ENCODE measurements around the gene NBEA. TPM values are rescaled to one million over a fixed set of nuclear protein-coding genes. Genes with fewer than 3 reads are reported as not detected.

The NBEA gene
- polyA plus RNA-seq, 1 experiment, result 1.3 TPM

DNA sequence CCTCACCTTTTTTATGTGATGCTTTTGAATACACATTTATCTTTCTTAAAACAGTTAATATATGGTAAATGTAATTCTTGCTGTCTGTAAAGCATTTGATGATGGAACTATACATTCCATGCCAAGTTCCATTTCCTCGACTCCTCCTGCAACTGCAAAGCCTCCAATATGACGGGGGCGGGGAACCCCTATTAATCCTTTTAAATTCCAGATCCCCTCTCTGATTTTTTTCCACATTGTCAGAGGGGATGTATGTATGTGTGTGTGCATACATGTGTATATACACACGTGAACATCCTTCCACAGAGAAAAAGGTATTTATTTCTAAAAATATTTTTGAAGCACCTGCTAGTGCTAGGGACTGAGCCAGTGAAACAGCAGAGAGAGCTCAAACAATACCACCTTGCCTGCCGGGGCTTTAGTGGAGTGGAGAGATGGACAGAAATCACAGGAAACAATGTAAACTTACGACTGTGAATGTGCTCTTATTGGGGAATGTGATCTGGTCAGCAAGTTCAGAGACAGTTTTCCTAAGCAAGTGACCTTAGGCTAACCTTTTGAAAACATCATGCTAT, 559.7 kb downstream of the NBEA start:
- Histone ChIP-seq H3K27me3 (ENCODE audit: control insufficient read depth, insufficient read depth, low read length) (no peaks in the 10 kb centered on the region), H3K4me3 (ENCODE audit: low read depth, low read length) (no peak overlapping the region), H3K27ac (ENCODE audit: low read depth, low read length) (no peak overlapping the region), H3K9me3 (ENCODE audit: control insufficient read depth, insufficient read depth, low read length) (no peaks in the 10 kb centered on the region)
- no peak for DNase-seq (ENCODE audit: low read depth, low spot score)
- TF ChIP-seq, protein P1, sequence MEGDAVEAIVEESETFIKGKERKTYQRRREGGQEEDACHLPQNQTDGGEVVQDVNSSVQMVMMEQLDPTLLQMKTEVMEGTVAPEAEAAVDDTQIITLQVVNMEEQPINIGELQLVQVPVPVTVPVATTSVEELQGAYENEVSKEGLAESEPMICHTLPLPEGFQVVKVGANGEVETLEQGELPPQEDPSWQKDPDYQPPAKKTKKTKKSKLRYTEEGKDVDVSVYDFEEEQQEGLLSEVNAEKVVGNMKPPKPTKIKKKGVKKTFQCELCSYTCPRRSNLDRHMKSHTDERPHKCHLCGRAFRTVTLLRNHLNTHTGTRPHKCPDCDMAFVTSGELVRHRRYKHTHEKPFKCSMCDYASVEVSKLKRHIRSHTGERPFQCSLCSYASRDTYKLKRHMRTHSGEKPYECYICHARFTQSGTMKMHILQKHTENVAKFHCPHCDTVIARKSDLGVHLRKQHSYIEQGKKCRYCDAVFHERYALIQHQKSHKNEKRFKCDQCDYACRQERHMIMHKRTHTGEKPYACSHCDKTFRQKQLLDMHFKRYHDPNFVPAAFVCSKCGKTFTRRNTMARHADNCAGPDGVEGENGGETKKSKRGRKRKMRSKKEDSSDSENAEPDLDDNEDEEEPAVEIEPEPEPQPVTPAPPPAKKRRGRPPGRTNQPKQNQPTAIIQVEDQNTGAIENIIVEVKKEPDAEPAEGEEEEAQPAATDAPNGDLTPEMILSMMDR (IDR thresholded peaks at IDR 0.05; ENCODE audit: low read depth, low read length), result no peak
- ChIA-PET POLR2A (no interaction called here), CTCF (no interaction called here)

DNA sequence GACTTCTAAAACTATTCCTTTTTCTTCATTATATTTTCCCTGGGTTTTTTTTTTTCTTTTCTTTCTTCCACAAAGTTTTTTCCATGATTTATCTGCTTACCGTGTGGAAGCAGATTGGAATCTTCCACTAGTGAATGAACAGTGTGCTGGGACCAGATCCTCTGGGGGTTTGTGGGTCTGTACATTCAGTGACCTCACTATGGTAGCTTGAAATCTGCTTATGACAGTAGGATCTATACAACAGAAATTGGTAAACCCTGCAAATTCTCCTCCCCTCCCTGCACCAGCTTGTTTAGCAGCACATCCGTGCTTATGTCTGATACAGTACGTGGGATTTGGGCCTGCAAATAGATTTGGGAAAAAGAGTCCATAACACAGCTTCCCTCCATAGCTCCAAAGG, 560.4 kb downstream of the NBEA start:
- Histone ChIP-seq H3K27me3 (ENCODE audit: control insufficient read depth, insufficient read depth, low read length) (no peaks in the 10 kb centered on the region), H3K9me3 (ENCODE audit: control insufficient read depth, insufficient read depth, low read length) (no peaks in the 10 kb centered on the region), H3K27ac (ENCODE audit: low read depth, low read length) (no peak overlapping the region), H3K4me3 (ENCODE audit: low read depth, low read length) (no peak overlapping the region)
- CTCF ChIA-PET, result no interaction called here
- DNase-seq (ENCODE audit: low read depth, low spot score), result no peak
- POLR2A ChIA-PET, result no interaction called here
- TF ChIP-seq, protein P1 (IDR thresholded peaks at IDR 0.05; ENCODE audit: low read depth, low read length), result no peak

DNA sequence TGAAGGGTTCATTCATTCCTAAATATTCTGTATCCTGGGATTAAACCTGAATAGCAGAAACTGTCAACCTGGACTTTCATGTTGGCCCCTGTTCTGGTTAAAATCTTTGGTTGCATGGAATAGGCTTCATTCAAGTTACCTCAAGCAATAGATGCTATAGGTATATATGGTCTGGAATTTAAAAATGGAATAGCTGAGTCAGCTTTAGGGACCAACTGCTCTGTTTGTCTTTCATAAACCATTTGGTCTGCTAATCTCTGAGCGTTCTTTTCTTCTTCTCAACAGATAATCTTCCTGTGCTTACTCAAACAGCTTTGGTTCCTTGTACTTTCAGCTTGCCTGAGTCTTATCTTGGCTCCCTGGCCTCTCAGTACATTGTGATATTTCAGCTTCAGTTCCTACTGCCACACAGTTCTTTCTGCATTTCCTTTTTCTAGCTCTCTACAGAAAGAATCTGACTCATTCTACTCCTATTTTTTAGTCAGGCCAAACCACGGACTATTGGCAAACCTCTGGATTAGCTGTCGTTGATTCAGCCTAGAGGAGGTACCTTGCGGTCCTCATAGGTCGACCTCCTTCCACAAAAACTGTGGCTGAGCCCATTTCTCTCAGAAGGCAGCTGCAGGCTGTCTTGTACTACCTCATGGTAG, 570.3 kb downstream of the NBEA start:
- Histone ChIP-seq H3K4me3 (ENCODE audit: low read depth, low read length) (no peak overlapping the region), H3K9me3 (ENCODE audit: control insufficient read depth, insufficient read depth, low read length) (no peaks in the 10 kb centered on the region), H3K27ac (ENCODE audit: low read depth, low read length) (no peak overlapping the region), H3K27me3 (ENCODE audit: control insufficient read depth, insufficient read depth, low read length) (no peaks in the 10 kb centered on the region)
- peak; percentile 16 for DNase-seq (ENCODE audit: low read depth, low spot score)
- TF ChIP-seq, protein P1 (IDR thresholded peaks at IDR 0.05; ENCODE audit: low read depth, low read length), result no peak
- ChIA-PET CTCF (no interaction called here), POLR2A (no interaction called here)

GRCh38 chr13:35514061-35514477, 572.0 kb downstream of the NBEA start:
- DNase-seq (ENCODE audit: low read depth, low spot score), result no peak
- H3K4me3 ChIP-seq (ENCODE audit: low read depth, low read length), result no peak overlapping the region
- TF ChIP-seq, protein P1 (IDR thresholded peaks at IDR 0.05; ENCODE audit: low read depth, low read length), result no peak
- CTCF ChIA-PET, result no interaction called here
- H3K27ac ChIP-seq (ENCODE audit: low read depth, low read length), result no peak overlapping the region
- no peaks in the 10 kb centered on the region for H3K27me3 ChIP-seq (ENCODE audit: control insufficient read depth, insufficient read depth, low read length)
- POLR2A ChIA-PET, result no interaction called here
- H3K9me3 ChIP-seq (ENCODE audit: control insufficient read depth, insufficient read depth, low read length), result no peaks in the 10 kb centered on the region

DNA sequence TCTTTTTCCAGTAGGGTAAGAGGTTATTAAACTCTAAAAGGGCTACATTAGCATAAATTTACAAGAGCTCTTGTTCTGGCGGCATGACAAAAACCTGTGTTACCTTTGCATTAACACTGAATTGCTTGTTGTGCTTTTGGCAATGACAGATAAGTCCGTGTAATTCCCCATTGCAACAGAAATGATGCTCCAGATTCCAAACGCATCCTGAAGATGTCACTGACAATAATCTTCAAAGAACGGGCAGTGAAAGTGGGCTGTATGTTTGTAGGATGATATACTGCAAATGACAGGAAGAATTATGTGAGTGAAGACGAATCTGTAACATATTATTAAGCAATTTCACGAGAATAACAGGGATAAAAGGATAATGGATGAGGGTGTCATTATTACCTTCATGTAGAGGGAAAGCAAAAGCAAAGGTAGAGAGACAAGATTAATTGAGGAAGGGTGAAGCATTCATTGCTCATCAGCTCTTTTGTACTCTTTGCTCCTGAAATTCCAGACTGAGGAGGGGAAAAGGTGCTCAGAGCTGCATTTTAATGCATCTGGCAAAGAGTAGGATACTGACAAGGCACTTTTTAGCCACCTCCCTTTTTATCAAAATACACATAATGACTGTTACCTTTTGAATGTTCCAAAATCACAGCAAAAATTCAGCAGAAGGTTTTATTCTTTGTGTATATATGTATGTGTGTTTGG, 572.9 kb downstream of the NBEA start:
- ChIA-PET POLR2A (no interaction called here), CTCF (no interaction called here)
- no peaks in the 10 kb centered on the region for H3K9me3 ChIP-seq (ENCODE audit: control insufficient read depth, insufficient read depth, low read length)
- no peaks in the 10 kb centered on the region for H3K27me3 ChIP-seq (ENCODE audit: control insufficient read depth, insufficient read depth, low read length)
- H3K4me3 ChIP-seq (ENCODE audit: low read depth, low read length), result no peak overlapping the region
- TF ChIP-seq, protein P1 (IDR thresholded peaks at IDR 0.05; ENCODE audit: low read depth, low read length), result no peak
- H3K27ac ChIP-seq (ENCODE audit: low read depth, low read length), result no peak overlapping the region
- DNase-seq (ENCODE audit: low read depth, low spot score), result no peak

Measured in AG04450 (cell line).